GM19035 (cell line): Measurements from ENCODE around the gene SMIM29.
A peak's percentile ranks its signal among the peaks of the same experiment; 100 is the strongest.
"Not testable (repeated sequence)": the region's sequence is repeated elsewhere in the genome, so short reads cannot be mapped to it uniquely, and the experiment has no call there.

Source experiments
- ATAC-seq: cut with Tn5 transposase; IDR thresholded peaks from one replicate; pipeline ENCODE4 v1.9.1; 2021; ENCODE audit not compliant: unreplicated experiment

Gene SMIM29

GRCh38 chr6:34269132-34269531, 20.3 kb upstream of the SMIM29 start:
- ATAC-seq: not testable (repeated sequence)

GRCh38 chr6:34267746-34268145, 18.9 kb upstream of the SMIM29 start:
- ATAC-seq: no peak

GRCh38 chr6:34263484-34263883, 14.7 kb upstream of the SMIM29 start:
- ATAC-seq: not testable (repeated sequence)

- no peak for ATAC-seq
Measured at GRCh38 chr6:34260576-34261267, 11.9 kb upstream of the SMIM29 start.

GRCh38 chr6:34259529-34260069, 10.8 kb upstream of the SMIM29 start:
- no peak for ATAC-seq

- ATAC-seq: not testable (repeated sequence)
Measured at GRCh38 chr6:34252395-34252794, 3.6 kb upstream of the SMIM29 start.

- peak; percentile 31 for ATAC-seq
Measured at GRCh38 chr6:34249469-34250261, 859 bp upstream of the SMIM29 start.

- ATAC-seq: peak; percentile 26
Measured at GRCh38 chr6:34248198-34248726, 544 bp downstream of the SMIM29 start.

GRCh38 chr6:34247481-34248197, 1.2 kb downstream of the SMIM29 start:
- ATAC-seq: no peak

- ATAC-seq: no peak
Measured at GRCh38 chr6:34246563-34247391, 2.0 kb downstream of the SMIM29 start.

GRCh38 chr6:34246249-34246562, 2.6 kb downstream of the SMIM29 start:
- no peak for ATAC-seq

- ATAC-seq: not testable (repeated sequence)
Measured at GRCh38 chr6:34245761-34246140, 3.1 kb downstream of the SMIM29 start.

GRCh38 chr6:34245032-34245760, 3.6 kb downstream of the SMIM29 start:
- not testable (repeated sequence) for ATAC-seq

GRCh38 chr6:34243901-34244884, 4.6 kb downstream of the SMIM29 start:
- ATAC-seq: no peak

GRCh38 chr6:34243131-34243771, 5.6 kb downstream of the SMIM29 start:
- ATAC-seq: no peak

GRCh38 chr6:34242252-34243130, 6.3 kb downstream of the SMIM29 start:
- ATAC-seq: no peak
